NCI-H774 (cell line): ENCODE results near the gene SCFD2.
"Not testable (repeated sequence)": the region's sequence is repeated elsewhere in the genome, so short reads cannot be mapped to it uniquely, and the experiment has no call there.

Experiments used
- DNase-seq: peaks from one replicate; lab custom pipeline; 2025; lab: John Stamatoyannopoulos, UW

Gene SCFD2

DNA sequence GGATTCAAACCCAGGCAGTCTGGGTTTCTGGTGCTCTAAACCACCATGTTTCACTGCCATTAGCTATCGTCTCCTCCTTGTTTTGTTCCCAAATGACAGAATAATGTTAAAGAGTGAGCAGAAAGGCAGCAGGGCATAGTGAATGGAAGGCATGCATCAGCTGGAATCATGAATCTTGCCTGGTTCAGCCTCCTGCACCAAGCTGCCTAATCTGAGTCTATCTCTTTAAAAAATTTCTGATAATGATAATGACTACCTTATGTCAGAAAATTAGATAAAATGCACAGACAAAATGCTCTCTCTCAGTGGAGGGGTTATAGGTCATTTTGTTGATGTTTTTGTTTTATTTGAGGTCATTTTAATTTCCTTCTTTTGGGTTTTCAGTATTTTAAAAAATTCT is 316.3 kb downstream of the SCFD2 start:
- DNase-seq, result no peak

DNA sequence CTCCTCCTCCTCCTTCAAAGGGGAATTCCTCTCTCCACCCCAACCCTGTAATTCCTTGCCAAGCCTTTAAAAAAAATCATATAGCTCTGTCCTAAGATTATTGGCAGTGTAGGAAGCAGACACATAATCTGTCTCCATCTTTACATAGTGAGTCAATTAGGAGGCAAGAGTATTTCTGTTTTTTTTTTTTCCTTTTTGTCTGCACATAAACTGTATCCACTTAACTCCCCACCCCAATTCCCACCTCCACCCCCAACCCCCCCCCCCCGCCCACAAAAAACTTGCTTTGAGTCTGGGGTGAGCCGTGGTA is 321.3 kb downstream of the SCFD2 start:
- no peak for DNase-seq

DNA sequence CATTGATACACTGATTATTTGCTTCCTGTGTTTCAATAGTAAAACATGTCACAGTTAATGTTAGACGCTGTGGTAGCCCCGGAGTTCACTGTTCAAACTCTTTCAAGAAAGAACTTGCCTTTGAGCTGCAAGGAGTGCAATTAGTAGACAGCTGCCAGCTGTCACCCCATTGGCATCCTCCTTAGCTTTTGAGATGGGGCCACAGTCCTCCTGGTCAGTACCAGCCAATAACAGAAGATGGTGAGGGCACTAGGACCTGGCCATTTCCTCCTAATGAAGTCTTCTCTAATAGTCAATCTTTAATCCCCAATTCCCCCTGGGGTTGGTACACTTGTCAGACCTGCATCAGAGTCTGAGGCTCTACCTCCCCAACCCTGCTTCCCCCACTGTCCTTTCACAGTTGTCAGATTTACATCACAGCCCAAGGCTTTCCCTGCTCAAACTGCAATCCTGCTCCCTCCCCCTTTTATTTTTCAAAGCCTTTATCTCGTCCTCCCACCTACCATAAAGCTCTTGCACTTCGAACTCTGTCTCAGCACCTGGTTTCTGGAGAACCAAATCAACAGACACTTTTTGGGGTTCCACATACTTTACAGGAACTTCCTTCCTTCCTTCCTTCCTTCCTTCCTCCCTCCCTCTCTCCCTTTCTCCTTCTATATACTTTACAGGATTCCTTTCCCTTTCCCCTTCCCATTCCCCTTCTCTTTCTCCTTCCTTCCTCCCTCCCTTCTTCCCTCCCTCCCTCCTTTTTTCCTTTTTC is 321.8 kb downstream of the SCFD2 start:
- no peak for DNase-seq

DNA sequence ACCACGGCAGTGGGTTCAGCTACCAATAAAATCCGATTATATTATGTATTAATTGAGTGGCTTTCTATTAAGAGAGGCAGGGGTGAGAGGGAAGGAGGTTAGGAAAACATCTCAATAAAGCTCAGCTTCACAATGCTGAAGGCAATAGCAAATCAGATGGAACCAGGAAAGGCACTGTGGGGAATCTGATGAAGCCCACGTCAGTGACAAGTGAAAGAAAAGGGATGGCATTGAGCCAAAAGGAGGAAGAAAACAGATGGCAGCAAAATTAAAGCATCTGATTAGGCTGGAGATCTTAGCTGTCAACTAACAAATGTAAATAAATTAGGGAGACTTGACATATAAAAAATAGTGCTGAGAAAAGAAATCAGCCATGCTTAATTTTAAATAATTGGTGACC is 322.8 kb downstream of the SCFD2 start:
- no peak for DNase-seq

DNA sequence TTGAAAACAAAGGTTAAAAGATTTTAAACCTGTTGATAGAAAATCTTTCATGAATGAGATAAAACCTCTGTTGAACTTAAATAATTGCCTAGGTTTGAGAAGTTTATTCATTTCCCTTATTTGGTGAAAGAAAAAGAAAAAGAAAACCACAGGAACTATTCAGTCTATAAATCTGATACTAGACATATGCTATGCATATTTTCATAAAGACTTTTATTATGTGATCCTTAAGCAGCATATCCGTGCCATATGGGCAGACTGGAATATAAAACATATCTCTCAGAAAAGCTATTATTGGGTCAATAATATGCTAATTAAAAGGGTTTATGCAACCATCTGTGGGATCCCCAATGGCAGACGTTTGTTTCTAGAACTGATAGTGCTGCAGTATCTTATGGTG is 325.0 kb downstream of the SCFD2 start:
- no peak for DNase-seq

DNA sequence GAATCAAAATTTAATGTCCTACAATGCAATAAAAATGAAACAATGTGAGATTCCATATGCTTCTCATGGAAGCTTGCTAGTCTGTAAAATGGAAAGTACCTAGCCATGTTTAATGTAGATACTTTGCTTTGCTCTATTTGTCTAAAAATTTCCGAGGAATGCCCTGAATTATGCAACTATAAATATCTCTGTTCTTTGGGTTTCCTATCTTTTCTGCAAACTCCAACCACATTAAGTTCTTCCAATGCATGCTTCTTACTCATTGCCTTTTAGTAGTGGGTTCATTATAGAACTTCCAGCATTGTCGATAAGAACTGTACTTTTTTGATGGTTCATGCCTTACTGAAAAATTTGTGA is 325.4 kb downstream of the SCFD2 start:
- DNase-seq, result no peak

DNA sequence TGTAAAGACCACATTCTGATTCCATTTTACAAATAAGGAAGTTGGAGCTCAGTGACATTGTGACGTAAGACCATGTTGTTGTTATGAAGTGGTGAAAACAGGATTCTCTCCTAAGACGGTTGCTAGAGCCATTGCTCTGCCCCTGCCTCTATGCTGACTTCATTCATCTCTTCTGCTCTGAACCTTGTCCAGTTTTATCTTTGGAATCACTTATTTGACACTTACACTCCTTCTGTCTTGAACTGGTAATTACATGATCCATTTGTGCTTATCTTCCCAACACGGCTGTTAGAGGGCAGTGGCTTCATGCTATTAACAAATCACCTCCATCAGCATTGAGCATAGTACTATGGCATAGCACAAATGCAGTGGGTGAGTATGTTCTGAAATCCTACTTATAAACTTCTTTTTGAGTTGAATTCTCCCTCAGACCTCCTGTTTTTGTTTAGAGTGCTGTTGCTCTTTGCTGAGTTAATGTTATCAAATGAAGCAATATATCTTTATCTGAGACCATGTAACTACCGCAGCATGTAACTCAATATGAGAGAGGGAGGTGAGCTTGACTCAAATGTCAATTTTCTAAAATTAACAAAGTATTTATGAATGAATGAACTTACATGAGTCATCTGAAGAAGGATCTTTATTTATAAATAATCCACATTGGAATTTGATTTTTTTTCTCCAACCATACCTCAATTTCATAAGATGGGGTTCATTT is 326.0 kb downstream of the SCFD2 start:
- no peak for DNase-seq

DNA sequence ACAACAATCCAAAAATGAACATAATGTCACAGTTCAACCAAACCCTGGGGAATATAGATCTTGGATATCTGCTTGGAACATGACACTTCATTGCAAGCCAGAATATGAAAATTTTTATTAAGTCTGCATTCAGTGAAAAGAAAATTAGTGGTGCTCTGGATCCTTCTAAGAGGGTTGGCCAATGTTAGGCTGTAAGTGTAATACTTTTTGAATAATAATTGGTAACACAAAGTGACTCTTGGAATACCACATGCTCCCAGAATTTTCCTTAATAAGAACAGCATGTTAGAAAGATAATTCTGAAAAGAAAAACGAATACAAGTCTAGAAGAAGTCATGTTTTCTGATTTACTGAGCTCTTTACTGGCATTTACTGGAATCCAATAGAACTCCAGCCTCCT is 328.0 kb downstream of the SCFD2 start:
- no peak for DNase-seq

DNA sequence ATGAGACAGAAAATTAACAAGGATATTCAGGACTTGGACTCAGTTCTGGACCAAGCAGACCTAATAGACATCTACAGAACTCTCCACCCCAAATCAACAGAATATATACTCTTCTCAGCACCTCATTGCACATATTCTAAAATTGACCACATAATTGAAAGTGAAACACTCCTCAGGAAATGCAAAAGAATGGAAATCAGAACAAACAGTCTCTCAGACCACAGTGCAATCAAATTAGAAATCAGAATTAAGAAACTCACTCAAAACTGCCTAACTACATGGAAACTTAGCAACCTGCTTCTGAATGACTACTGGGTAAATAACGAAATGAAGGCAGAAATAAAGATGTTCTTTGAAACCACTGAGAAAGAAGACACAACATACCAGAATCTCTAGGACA is 333.0 kb downstream of the SCFD2 start:
- not testable (repeated sequence) for DNase-seq

DNA sequence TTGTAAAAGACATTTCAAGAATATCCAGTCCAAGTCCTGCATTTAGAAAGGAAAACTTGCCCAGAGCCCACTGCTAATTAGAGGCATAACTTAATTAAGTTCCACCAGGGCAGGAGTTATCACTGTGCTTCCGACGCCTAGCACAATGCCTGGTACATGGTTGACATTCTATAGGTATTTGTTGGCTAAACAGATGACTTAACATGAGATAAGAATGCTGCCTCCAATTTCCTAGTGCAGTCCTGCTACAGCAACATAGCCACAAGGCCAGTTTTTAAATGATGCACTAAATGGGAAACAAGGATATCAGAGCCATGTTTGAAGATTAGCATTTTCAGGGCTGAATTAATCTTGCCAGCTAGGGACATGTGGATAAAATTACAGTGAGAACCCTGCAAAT is 339.6 kb downstream of the SCFD2 start:
- DNase-seq, result no peak

DNA sequence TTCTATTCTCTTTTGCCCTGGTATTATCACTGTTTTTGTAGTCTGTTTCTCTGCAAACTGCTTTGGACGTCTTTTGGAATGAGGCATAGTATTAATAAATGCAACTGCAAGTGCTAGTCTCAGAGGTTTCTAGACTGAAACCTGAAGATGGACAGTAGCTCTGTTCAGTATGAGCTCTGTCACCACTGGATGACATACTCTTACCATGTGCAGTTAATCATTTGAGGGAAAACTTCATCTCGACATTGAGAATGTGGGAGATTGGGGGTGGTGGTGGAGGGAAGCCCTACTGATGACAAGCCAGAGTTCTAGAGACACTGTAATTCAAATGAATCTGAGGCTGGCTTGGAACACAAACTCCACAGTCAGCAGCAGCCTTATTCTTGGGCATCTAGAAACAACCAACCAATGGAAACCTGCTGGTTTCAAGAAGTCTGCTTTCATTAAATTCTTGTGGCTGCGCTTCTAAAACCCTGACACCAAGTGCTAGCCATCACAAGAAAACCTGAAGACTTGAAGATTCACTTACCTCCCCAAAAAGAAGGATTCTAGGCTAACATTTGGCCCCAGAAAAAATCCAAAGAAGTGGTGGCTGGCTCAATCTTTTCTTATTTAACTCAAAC is 342.1 kb downstream of the SCFD2 start:
- DNase-seq, result no peak

DNA sequence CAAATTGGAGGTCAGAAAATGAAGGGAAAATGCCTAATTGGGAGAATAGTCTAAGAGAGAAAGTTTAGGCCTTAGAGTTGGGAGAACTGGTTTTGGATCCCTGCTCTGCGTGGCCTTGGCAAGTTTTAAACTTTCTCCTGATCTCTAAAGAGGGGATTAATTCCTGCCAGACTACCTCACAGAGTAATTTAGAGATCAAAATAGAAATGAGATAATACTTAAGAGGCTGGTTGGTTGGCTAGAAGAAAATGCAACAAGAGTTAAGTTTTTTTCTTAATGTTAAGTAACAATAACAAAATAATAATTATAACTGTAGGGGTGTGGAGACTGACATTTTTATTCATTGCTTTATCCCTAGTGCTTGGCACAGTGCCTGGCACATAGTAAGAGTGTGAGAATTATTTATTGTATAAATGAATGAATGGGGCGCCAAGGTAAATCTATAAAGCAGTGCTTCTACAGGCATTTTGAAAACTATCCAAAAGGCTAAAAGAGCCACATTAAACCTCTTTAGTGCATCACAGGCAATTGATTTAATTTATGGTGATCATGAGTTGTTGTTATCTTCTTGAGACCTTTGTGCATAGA is 343.3 kb downstream of the SCFD2 start:
- DNase-seq, result no peak

DNA sequence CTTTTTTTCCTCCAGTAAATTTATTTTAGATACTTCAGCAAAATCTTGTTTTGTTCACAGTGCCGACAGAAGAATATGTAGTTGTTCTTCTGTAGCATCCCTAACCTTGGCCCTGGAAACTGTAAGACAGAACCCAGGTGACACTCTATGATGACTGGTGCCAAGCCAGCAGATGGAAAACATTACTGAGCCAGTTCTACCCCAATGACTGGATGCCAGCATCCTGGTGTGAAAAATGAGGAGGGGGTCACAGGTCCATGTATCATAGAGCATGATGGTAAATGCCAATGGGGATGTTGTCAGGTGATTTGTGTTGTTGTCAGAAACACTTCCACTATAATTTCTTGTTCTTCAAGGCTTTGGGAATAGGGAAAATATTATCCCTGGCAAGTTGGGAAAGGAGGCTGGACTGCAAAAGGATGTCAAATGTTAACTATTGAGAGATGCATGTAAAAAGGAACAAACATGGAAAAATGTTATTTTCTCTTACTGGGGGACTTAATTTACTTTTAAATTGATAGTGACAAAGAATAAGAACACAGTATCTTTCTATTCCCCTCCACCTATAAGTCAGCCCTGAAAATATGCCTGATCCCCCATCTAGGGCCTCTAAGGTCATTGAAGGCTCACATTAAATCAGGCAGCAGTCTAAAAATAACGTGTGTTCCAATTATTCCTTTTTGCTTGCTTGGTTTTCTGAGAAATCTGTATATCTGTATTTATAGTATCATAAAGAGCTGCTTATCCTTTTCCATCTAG is 343.9 kb downstream of the SCFD2 start:
- no peak for DNase-seq

DNA sequence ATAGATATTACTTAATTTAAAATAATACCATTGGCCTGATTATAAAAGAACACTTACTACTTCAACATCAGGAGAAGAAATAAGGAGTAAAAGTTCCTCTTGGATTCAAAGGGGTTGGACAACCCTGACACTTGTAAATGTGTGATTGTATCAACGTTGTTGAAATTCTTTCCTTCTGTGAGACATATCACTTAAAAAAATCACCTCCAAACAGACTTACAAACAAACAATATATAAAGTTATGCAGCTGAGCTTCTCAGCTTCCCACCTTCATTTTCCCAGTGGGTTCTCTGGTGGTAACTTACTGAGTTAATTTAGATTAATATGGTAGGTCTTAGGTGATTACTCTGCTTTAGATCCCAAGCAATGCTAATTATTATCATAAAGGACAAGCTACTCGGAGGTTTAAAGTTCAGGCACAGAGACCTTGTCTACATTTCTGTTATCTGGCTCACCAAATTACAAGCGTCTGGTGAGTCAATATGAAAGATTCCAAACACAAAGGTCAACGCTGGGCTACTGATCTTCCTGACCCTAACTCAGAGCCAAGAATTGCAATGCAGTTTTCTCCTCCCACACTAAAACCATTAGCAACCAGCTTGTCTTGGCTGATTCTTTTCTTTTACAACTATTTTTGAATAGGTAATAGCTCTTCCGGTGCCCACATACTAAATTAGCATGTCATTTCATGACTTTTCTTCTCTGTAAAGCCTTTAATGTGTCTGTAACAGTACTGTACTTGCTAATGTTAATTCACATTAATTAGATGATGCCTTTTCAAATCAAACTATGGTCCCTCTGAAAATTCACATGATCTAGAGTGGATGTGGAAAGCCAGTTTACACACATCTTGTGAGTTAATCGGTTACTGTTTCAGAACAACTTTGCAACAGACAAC is 346.1 kb downstream of the SCFD2 start:
- no peak for DNase-seq

DNA sequence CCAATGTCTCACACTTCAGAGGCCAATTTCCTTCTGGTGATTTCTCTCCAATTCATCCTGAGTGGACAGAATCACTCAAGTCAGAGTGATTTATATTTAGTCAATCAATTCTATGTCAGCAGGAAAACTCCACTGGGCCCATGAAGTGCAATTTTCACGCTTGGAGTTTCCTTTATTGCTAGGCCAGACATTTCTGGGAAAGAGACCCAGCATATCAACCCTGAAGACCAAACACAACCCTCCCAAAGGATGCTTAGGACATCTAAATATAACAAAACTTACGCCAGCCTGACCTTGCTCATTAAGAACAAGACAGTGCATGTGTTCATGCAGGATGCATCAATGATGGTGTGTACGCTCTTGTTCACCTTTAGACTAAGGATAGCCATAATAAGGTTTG is 347.4 kb downstream of the SCFD2 start:
- no peak for DNase-seq

DNA sequence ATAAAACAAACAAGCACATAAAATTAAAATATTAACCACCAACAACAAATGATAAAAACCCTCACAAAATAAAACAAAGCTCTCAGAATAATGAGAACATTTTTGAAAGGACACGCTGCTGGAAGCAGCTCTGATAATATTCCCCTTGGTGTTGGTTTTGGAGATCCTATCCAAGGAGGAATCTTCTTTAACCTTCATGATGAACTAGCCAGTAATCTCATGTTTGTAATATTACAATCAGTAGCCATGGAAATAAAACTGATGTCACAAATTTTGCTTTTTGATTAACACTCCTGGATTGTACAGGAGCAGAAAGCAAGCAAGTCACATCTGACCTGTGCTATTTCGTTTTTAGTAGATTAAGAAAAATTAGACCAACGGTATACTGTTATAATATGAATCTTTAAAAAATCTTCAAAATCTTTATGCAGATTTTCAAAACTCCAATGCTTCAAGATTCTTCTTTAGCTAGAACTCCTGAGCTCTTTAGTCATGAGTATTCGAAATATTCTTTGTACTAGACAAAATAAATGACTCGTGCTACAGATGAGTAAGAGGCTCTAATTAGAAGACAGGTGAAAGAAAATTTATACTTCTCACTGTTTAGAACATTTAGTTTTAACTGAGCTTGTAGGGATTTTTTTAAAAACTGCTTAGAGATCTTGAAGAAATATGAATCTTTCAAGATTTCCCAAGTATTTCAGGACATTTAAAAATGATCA is 349.6 kb downstream of the SCFD2 start:
- no peak for DNase-seq

DNA sequence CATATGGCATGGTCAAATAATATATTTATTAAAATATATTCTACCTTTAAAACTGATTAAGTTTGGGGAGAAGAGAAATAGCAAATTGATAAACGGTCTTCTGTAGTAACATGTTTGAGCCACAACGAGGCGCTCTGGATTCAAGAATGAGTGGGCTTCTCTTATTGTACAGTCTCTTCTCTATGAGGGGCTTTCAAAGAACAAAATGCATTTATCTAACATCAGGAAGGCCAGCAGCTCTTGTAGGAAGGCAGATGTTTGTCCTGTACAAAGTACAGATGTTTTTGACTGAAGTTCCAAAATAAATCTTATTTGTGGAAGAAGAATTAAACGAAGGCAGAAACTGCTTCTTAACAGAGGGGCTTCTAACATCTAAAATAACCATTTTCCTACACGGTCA is 350.2 kb downstream of the SCFD2 start:
- DNase-seq, result no peak

DNA sequence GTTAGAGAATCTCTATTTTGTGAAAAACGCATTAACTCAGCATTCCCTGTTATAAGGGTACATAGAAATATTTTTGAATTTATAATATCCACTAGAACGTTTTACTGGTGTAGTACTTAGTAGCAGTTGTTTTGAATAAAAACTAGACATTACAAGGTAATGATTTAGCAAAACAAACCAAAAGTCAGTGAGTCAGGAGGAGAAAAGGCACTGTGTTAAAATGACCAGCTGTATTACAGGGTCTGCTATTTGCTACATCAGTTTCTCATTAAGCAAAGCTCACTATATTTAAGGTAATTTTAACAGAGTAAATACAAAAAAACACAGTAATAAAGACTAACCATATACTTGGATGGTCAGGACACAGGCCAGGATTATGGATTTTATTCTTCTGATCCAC is 351.0 kb downstream of the SCFD2 start:
- DNase-seq, result no peak

DNA sequence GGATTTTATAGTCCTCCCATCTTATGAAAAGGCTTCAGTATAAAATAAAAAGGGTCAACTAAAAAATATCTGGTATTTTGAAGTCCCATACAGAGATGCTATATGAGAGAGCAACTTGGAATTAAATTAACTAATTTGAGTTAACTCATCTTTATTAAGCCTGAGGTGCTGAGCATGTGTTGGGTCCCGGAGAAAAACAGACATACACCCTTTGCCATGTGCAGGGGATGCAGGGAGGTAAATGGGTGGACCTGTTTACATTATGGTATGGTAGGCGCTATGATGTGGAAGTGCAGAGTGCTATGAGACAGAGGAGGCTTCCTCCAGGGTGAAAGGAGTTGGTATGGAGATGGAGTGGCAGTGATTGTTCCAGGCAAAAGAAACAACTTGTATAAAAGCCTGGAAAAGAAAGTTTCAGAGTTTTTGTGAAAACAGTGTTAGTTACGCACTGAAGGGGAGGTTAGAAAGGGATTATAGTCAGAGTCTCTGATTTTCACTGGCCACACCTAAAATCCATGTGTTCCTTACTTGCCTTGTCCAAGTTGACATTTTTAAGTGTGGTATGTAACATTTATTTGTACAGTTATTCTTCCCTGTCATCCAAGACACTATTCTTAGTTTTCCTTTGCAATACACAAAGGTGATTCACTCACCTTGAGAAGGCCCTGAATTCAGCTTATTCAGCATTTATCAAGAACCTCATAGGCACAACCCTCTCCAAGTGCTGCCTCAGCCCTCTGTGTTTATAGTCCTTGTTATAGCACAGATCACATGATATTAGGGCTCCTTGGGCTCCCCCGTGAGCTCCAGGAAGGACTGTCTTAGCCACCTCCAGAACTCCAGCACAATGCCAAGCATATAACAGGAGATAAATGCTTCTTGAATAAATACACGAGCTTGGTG is 351.7 kb downstream of the SCFD2 start:
- DNase-seq, result no peak

DNA sequence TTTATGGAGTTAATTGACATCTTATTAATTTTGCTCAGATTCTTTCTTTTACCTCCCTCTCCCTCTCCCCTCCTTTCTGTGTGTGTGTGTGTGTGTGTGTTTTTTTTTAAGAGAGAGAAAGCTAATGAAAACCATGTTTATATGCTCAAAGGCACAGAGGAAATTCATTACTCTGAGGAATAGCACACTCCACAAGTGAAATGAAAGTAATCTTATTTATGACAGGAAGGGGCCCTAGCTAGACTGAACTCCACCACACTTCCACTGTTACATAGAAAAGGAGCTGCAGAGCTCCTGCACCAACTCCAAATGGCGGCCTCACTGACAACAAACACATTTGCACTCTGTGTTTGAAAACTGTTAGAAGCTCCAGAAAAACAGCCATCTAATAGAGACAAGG is 353.1 kb downstream of the SCFD2 start:
- no peak for DNase-seq
